GM12892 (cell line): ENCODE results near the gene SIVA1.
A peak's percentile ranks its signal among the peaks of the same experiment; 100 is the strongest.

ENCODE experiments used
- DNase-seq: peaks from one replicate; pipeline ENCODE4 v3.0.0; 2011; ENCODE audit not compliant: insufficient read length
- FAIRE-seq: peaks from 2 replicates; lab custom pipeline; 2011; peaks lifted over from hg19 to GRCh38; lab: Jason Lieb, UNC
- POLR2A ChIP-seq: IDR thresholded peaks from 2 replicates; pipeline ENCODE4 v1.6.1; 2011; ENCODE audit warnings: low read depth, low read length, control low read depth
- POLR2AphosphoS5 ChIP-seq: IDR thresholded peaks from 2 replicates; pipeline ENCODE4 v1.6.1; 2011; ENCODE audit warnings: low read depth, low read length, control low read depth
- TAF1 ChIP-seq: IDR thresholded peaks from 2 replicates; pipeline ENCODE4 v1.6.1; 2011; ENCODE audit warnings: low read depth, mild to moderate bottlenecking, control low read depth, low read length, borderline replicate concordance

SIVA1 gene

DNA sequence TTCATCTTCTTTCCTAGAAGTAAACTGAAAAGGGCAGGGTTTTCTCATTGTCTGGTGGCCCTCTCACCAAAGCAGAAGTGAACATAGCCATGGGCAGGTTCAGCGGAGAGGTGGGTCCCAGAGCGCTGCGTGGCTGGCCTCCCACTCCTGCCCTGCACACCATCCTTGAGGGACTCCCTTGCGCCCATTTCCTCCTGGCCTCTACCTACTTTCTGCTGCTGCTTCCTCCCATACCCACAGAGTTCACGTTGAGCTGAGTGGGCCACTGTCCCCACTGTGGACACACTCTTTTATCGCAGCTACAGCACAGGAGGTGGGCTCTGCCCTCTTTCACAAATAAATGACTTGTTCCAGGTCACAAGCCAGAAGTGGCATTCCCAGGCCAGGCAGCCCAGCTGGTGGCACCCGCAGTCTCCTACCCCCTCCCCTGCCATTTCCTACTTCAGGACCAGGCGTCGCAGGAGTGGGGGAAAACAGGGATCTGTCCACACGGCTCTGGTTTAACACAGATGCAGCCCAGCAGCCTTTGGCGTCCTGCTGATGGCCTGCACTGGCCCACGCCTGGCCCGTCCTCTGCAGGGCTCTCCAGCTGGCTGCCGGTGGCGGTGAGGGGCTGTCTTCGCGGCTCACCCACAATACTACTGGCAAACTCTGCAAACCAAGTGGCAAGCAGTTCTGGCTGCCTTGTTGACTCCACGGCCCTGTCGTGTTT, 4.9 kb downstream of the SIVA1 start:
- no peak for FAIRE-seq
- DNase-seq, result no peak
- TF ChIP-seq TAF1 (no peak), POLR2A (no peak), POLR2AphosphoS5 (no peak)

DNA sequence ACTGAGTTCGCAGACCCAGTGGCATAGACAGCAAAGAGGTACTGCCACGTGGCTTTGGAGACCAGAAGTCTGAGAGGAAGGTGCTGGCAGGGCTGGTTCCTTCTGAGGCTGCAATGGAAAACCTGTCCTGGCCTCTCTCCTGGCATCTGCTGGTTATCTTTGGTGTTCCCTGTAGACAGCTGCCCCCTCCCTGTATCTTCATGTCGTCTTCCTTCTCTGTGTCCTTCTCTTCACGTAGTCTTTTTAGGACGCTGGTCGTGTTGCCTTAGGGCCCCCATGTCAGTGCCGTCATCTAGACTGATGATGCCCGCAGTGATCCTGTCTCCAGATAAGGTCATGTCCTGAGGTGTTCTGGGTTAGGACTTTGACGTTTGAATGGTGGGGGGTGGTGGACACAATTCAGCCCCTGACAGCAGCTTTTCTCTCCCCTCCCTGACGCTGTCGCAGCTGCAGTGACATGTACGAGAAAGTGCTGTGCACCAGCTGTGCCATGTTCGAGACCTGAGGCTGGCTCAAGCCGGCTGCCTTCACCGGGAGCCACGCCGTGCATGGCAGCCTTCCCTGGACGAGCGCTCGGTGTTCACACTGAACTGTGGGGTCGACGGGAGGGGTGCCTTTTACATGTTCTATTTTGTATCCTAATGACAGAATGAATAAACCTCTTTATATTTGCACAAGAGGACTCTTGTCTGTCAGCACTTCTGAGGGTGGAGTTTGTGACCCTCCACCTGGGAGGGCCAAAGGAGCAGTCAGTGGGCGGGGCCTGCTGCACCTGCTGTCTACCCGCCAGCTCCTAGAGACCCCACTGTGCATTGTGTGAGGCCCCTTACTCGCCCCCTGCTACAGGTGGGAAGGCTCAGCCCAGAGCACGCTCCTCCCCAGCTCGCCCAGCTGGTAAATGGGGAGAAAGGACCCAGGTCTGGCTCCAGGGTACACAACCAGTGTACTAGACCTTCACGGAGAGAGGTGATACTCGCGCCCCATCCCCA, 6.3 kb downstream of the SIVA1 start:
- TF ChIP-seq TAF1 (no peak), POLR2AphosphoS5 (no peak), POLR2A (no peak)
- DNase-seq (no peak), FAIRE-seq (no peak)

- TF ChIP-seq POLR2AphosphoS5 (no peak), POLR2A (no peak)
- DNase-seq, result no peak
- no peak for FAIRE-seq
These were observed 12.6 kb downstream of the SIVA1 start for GRCh38 chr14:104765517-104765916.

GRCh38 chr14:104766256-104766862, 13.4 kb downstream of the SIVA1 start:
- DNase-seq (no peak), FAIRE-seq (no peak)
- TF ChIP-seq POLR2A (no peak), TAF1 (no peak), POLR2AphosphoS5 (no peak)

GRCh38 chr14:104766863-104767633, 14.1 kb downstream of the SIVA1 start:
- TF ChIP-seq TAF1 (no peak), POLR2A (no peak), POLR2AphosphoS5 (no peak)
- DNase-seq, result no peak
- FAIRE-seq, result no peak

GRCh38 chr14:104767634-104767918, 14.6 kb downstream of the SIVA1 start:
- no peak for FAIRE-seq
- TF ChIP-seq TAF1 (no peak), POLR2A (no peak), POLR2AphosphoS5 (no peak)
- no peak for DNase-seq

- peak; percentile 89 for FAIRE-seq
- peak; percentile 94 for DNase-seq
- TF ChIP-seq POLR2A (0 out of 2 replicates have a peak, but pooled peaks have one; percentile 32), TAF1 (no peak), POLR2AphosphoS5 (no peak; the same call in 1 of the 2 replicates)
These were observed 15.7 kb downstream of the SIVA1 start for GRCh38 chr14:104768437-104769323.

- TF ChIP-seq TAF1 (no peak), POLR2A (no peak), POLR2AphosphoS5 (no peak)
- FAIRE-seq, result no peak
- DNase-seq, result no peak
These were observed 16.6 kb downstream of the SIVA1 start for GRCh38 chr14:104769324-104770071.

DNA sequence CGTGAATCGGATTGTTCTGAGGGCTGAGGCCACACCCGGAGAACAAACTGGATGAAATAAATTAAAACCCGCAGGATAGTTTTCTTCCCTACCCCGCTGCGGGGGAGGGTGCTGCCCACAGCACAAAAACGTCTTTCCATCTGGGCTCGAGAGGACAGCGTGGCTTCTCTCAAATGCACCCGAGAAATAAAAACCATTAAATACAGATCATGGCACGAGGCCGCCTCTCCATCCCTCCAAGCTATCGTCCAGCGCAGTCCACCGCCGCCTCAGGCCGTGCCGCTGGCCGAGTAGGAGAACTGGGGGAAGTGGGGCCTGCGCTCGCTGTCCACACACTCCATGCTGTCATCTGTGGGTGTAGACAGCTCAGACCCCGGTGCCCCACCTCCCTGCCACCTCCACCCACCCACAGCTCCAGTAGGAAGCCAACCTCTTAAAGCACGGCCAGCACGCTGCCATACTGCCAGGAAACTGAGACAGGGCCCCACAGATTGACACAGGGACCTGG, 17.2 kb downstream of the SIVA1 start:
- FAIRE-seq (no peak), DNase-seq (no peak)
- TF ChIP-seq TAF1, result no peak
- TF ChIP-seq POLR2AphosphoS5, result no peak
- TF ChIP-seq POLR2A, result no peak

- FAIRE-seq (no peak), DNase-seq (no peak)
- TF ChIP-seq POLR2A, result no peak
- no peak for TF ChIP-seq POLR2AphosphoS5
- TF ChIP-seq TAF1, result no peak
These were observed 17.9 kb downstream of the SIVA1 start for GRCh38 chr14:104770851-104771272.

DNA sequence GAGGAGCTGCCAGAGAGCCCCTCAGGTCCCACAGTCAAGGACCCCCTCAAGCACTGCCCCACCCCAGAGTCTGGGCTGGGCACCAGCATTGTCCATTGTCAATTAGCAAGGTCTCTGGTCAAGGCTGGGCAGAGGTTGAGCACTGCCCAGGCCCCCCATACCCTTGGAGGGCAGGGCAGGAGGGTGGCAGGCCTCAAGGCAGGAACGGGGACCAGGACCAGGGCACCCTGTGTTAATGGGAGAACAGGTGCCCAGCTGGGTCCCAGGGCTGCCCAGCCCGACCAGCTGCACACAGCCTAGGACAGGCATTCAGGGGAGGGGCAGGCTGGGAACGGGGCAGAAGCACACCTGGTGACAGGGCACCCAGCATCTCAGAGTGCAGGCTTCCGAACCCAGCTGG, 18.4 kb downstream of the SIVA1 start:
- TF ChIP-seq POLR2A (no peak), POLR2AphosphoS5 (no peak), TAF1 (no peak)
- FAIRE-seq, result no peak
- no peak for DNase-seq
